Brain pericyte (primary cell): Measurements from ENCODE around the gene DYNLL1.
"Not testable (repeated sequence)": the region's sequence is repeated elsewhere in the genome, so short reads cannot be mapped to it uniquely, and the experiment has no call there.

Source experiments
- DNase-seq: peaks from one replicate; pipeline ENCODE4 v3.0.0-alpha.2; 2012; ENCODE audit warnings: low read depth, low spot score

The DYNLL1 gene

DNA sequence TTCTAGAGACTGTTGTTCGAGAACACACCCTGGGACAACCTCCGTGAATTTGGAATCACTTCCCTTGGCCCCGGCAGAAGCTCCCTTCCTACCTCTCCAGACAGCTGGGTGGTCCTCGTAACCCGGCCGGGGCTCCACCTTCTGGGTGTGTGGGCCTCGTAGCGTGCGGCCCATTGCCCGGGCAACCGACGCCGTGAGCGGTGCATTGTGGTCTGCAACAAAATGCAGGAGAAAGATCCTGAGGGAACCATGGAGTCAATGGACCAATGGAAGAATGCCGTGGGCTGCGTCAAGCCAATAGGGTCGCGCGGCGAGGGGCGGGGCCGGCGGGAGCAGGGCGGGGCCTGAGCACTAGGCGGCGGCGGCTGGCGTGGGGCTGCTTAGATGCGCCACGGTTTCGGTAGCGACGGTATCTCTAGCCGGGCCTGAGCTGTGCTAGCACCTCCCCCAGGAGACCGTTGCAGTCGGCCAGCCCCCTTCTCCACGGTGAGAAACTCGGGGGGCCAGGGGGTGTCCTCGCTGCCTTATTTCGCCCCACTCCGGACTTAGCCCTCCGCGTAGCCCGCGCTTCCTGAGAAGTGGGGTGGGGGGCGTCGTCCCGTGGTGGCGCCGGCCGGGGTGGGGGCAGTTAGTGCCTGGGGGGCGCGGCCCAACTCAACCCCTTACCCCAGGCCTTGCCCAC, at the start of gene DYNLL1:
DYNLL1 (plus strand) TSS at position 383 of the 682 bp plus-strand sequence. CDS start 309 bp downstream, outside the sequence.
- DNase-seq = peak; percentile 85

- not testable (repeated sequence) for DNase-seq
Observed at GRCh38 chr12:120446844-120447178, 49.1 kb upstream of the DYNLL1 start.

DNA sequence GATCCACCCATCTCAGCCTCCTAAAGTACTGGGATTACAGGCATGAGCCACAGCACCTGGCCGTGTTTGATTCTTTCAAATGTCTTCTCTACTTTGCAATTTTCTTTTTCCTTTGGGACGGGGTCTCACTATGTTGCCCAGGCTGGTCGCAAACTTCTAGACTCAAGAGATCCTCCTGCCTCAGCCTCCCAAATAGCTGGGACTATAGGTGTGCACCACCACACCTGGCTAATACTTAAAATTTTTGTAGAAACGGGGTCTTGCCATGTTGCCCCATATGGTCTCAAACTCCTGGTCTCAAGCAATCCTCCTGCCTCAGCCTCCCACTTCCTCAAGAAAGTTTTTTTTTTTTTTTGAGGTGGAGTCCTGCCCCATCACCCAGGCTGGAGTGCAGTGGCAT, 47.9 kb upstream of the DYNLL1 start:
- DNase-seq = no peak

GRCh38 chr12:120452524-120452923, 43.4 kb upstream of the DYNLL1 start:
- not testable (repeated sequence) for DNase-seq

GRCh38 chr12:120453060-120453750, 42.7 kb upstream of the DYNLL1 start:
- no peak for DNase-seq

DNA sequence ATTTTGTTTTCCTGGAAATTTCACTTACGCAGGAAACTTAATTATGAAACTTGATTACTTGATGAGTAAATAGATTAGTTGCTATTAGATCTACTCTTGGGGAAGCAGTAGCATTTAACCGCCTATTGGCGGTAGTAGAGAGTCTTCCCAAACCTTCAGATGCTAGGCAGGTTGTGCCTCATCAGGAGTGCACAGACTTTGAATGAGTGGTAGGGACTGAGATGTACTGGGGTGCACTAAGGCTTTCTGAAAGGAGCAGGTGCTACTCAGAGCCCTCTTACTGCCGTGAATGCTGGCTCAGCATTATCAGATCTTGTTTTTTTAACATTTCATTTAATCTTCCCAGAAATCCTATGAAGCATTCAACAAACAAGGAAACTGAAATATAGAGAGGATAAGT, 41.9 kb upstream of the DYNLL1 start:
- DNase-seq = no peak

- no peak for DNase-seq
Observed at GRCh38 chr12:120455302-120455701, 40.6 kb upstream of the DYNLL1 start.

GRCh38 chr12:120457133-120457532, 38.8 kb upstream of the DYNLL1 start:
- DNase-seq = no peak

DNA sequence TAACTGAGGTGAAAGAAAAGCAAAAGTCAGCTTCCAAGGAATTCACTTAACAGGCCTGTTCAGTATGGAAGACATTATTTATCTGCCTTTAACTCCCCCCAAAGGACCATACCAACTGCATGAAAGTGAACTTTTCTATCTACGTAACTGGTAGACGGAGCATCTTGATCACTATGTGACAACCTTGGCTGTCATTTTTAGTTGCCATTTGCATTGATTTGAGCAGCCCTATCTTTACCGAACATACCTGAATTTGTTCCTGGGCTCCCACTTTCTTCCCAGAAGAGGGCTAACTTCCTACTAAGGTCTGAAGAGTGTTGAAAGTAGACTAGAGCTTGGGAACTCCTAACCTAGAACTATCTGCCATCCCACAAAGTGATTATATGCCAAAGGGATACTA, 35.8 kb upstream of the DYNLL1 start:
- no peak for DNase-seq

GRCh38 chr12:120462099-120462640, 33.7 kb upstream of the DYNLL1 start:
- DNase-seq = no peak

DNA sequence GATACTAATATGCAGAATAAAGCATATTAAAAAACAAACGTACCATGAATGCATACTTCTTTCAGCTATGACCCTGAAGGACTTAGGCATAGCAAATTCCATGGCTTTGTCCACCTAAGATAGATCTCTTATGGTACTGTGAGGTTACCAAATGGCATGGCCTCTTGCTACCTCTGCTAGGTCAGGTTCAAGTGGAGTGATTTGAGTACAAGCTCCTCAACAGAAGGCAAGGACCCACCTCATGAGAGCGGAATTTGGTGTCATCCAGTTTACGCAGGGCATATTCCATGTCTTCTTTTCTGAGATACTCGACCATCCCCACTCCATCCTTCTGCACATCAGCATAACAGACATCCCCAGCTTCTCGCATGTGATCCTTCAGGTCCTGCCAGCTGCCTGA, 32.2 kb upstream of the DYNLL1 start:
- DNase-seq = no peak

GRCh38 chr12:120465756-120466155, 30.2 kb upstream of the DYNLL1 start:
- no peak for DNase-seq

DNA sequence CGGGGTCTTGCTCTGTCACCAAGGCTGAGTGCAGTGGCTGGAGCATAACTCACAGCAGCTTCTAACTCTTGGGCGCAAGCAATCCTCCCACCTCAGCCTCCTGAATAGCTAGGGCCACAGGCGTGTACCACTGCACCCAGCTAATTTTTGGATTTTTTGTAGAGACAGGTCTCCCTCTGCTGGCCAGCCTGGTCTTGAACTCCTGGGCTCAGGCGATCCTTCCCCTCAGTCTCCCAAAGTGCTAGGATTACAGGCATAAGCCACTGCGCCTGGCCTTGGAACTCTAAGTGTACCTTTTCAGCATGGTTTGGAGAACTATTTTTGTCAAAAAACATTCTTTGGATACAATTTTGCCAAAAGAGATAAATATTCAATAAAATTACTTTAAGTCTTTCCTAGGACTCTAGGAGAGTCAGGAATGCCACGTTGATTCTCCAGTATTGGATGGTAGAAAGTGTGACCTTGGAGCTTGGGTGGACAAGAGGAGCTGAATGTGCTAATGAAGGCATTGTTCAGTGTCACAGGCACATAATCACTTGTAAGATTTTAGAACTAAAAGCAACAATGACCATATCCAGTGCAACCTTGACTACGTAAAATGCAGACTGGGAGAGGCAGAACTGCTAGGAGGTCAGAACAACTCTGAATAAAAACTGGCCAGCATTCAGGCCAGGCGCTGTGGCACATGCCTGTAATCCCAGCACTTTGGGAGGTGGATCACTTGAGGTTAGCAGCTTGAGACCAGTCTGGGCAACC, 29.2 kb upstream of the DYNLL1 start:
- DNase-seq = no peak

DNA sequence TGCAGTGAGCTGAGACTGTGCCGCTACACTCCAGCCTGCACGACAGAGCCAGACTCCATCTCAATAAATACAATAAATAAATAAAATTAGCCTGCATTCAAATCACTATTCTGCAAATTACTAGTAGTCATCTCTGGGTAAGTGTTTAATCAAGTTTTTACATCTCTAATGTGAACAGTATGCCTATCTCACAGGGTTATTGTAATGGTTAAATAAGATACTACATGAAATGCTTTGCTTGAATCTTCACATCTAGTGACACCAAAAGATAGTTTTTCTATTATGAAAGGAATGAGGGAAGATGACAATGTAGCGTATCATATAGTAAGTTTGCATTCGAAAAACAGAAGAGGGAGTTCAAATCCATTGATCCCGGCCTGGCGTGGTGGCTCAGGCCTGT, 28.5 kb upstream of the DYNLL1 start:
- no peak for DNase-seq

GRCh38 chr12:120468325-120468820, 27.5 kb upstream of the DYNLL1 start:
- DNase-seq = no peak

- DNase-seq = no peak
Observed at GRCh38 chr12:120468821-120469449, 27.0 kb upstream of the DYNLL1 start.

DNA sequence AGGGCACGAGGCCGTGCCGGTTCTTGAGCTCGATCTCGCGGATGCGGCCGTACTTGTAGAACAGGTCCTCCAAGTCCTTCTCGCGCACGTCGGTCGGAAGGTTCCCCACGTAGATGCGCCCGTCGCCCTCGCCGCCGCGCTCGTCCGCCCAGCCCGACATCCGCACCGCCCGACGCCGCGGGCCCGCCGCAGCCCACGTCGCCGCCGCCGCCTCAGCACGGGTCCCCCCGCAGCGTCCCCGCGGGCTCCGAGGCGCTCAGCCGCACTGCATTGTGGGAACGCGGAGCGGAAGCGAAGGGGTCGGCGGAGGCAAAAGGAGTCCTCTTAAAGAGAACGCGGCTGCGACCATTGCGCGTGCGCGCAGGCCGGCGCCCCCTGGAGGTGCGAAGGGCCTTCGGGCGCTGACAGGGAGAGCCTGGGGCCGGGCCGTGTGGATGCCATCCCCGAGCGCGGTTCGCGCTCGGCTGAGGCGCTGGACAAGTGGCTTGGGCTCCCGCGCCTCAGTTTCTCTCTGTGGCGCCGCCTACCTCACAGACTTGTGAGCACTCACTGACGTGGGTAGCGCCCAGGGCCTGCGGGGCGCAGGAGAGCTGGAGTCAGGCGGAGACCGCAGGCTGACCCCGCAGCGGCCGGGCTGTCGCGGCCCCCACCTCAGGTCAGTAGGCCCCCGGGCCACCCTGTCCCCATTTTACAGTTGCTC, 26.3 kb upstream of the DYNLL1 start, which contains the start of gene SRSF9:
SRSF9 (minus strand) TSS at position 299 of the 700 bp plus-strand sequence; CDS start at position 160, 139 bp downstream.
- DNase-seq = peak; percentile 82

- no peak for DNase-seq
Observed at GRCh38 chr12:120470150-120470784, 25.6 kb upstream of the DYNLL1 start.

GRCh38 chr12:120472521-120472920, 23.4 kb upstream of the DYNLL1 start:
- DNase-seq = no peak

- no peak for DNase-seq
Observed at GRCh38 chr12:120473807-120474615, 21.9 kb upstream of the DYNLL1 start.
